GM19043 (cell line): Measurements from ENCODE around the gene LIMCH1.

Experiments
- ATAC-seq: cut with Tn5 transposase; IDR thresholded peaks from one replicate; pipeline ENCODE4 v1.9.1; 2021; ENCODE audit warnings: low read depth; ENCODE audit not compliant: unreplicated experiment

The LIMCH1 gene

DNA sequence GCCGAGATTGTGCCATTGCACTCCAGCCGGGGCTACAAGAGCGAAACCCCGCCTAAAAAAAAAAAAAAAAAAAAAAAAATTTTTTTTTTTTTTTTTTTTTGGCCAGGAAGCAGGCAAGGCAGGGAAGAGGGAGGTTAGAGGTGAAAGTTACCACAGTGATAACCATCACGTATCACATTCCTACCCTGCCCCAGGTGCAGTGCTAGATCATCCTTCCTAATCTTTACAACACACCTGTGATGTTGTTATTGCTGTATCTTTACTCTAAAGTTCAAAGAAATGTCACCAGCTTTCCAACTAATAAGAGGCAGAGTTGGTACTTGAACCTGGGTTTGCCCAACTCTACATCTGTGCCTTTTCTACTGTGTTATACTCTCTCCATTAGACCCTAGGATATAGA is 7.2 kb upstream of the LIMCH1 start:
- ATAC-seq = no peak

GRCh38 chr4:41532336-41532735 is 5.6 kb upstream of the LIMCH1 start:
- no peak for ATAC-seq

GRCh38 chr4:41532882-41533281 is 5.1 kb upstream of the LIMCH1 start:
- ATAC-seq = no peak

DNA sequence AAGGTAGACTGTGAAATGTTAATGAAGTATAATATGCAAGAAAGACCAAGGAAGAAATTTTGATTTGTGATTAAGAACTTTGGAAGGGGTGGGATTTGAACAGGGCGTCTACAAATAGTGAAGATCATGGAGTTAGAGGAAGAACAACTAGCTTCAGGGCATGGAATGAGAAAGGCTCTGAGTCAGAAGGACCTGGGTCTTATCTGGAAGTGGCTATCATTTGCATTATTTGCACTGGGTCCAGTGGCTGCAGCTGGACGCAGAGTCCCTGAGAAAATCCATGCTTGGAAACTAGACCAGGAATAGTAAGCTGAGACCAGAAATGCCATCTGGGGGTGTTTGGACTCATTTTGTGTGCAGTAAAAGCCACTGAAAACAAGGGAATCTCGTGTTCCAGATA is 4.3 kb upstream of the LIMCH1 start:
- ATAC-seq = no peak

- ATAC-seq = no peak
Measured at GRCh38 chr4:41534404-41534803, 3.6 kb upstream of the LIMCH1 start.

- ATAC-seq = no peak
Measured at GRCh38 chr4:41535911-41536371, 2.0 kb upstream of the LIMCH1 start.

DNA sequence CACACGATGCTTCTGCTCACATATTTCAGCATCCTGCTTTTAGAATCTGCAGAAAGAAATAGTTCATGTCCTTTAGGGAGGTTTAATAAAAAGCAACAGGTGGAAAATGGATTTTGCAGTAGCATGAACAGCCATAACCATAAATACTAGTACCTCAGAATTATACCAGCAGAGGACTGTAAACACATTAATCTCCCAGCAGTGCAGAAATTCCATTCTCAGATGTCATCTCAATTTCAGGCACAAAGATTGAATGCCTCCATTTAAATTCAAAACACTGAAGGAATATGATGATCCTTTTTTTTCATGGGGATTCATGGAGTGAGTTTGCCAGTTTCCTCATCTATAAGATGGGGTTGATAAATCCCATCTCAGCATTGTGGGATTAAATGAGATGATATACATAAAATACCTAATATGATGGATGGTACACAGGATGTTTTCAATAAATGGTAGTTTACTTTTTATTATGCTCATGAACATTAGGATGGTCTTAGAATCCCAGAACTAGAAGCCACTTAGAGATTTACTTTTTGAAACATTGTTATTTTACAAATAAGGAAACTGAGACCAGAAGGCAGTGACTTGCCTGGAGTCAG is 566 bp upstream of the LIMCH1 start:
- no peak for ATAC-seq

DNA sequence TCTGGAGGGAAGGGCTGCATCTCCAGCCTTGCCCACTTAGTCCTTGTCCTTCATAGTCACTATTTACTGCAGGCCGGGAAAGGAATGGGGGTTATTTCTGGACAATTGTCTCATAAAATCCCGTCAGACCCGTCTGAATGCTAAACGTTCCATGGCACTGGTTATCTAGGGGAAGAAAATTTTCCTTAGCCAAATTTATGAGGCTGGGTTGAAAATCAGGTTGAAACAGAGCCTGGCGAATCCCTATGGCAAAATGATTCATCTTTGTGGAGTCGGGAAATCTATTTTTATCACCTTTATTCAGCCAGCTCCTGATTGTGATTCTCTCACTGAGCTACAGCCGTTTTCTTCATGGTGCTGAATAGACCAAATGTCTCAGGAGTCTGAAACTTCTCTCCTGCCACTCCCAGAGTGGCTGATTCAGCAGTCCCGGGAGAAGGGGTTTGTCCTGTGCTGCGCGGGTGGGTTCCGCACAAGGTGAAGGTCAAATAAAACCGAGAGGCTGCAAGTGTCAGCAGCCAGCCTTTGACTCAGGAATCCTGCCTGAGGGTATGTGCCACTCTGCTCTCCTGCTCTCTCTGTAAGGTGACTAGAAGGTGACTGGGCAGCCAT is 1.0 kb downstream of the LIMCH1 start:
- no peak for ATAC-seq

DNA sequence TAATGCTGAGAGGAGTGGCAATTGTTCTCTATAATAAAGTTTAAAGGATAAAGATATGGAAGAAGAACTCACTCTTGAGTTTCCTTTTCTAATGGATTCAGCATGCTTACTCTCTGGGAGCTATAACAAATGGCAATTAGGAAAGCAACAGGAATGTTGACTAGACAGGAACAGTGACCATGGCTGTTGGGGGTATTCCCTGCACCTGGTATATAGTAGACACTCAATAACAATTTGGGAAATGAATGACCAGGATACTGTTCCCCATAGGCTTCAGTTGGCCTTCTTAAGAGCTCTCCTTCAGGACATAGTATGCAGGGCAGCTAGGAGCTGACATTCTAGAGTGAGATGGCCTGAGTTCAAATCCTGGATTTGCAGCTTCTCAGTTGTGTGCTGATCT is 1.8 kb downstream of the LIMCH1 start:
- ATAC-seq = no peak

DNA sequence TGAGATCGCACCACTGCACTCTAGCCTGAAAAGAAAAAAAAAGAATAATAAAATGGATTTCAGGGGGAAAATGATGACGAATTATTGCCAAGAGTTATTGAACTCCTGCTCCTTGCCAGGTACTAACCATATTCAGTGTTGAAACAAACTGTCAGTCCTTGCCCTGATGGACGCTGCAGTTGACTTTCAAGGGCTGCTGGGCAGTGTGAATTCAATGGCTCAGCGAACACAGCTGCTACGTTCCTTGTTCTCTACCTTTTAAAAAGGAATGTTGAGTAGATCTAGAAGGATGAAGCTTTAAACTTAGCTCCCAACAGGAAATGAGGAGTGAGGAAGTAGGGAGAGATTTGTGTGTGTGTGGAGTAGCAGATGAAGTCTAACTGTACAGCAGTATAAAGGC is 2.7 kb downstream of the LIMCH1 start:
- ATAC-seq = no peak

GRCh38 chr4:41541687-41542094 is 3.7 kb downstream of the LIMCH1 start:
- ATAC-seq = no peak

DNA sequence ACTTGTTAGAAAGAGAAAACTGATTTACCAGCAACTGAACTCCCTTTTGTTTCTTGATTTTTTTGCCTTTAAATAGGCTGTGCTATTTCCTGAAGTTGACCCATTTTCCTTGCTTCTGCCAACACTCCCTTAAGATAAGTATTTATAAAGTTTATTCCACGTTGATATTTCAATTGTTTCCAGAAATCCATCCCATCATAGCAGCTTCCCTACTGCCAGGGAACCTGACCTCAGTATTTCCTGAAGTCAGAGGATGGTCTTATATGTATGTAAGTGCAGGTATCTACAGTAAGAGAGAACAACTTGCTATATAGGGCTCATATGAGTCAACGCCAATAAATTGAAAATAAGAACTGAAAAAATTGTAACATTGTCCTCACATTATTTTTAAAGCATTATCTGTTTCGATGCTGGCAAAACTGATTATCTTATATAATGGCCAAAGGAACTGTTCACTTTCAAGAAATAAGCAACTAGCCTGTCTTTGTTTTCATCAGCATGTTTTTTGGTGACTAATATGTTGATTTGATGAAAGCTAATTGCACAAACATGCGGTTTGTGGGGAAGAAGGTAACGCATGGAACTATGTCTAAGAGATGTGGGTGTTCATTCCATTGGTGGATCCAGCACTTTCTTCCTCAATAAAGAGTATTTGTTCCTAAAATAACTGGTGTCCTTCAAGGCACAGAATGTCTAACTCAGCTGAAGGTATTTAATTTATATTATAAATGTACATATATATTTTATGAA is 4.7 kb downstream of the LIMCH1 start:
- no peak for ATAC-seq

DNA sequence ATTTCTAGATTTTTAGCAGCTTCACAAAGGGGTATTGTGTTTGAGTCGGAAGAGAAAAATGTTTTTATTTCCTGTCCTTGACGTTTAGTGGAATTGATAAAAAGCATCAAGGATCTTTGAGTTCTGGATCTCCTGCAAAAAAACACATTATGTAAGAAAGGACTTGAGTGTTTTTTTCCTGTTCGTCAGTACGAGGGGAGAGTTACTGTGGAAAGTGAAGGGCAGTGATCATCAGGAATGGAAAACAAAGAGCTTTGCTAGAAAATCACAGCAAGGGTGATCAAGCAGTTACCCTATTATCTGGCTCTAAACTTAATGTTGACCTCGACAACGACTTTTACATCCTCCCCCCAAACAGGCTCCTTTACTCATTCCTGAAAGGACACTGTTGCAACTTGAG is 7.3 kb downstream of the LIMCH1 start:
- no peak for ATAC-seq

DNA sequence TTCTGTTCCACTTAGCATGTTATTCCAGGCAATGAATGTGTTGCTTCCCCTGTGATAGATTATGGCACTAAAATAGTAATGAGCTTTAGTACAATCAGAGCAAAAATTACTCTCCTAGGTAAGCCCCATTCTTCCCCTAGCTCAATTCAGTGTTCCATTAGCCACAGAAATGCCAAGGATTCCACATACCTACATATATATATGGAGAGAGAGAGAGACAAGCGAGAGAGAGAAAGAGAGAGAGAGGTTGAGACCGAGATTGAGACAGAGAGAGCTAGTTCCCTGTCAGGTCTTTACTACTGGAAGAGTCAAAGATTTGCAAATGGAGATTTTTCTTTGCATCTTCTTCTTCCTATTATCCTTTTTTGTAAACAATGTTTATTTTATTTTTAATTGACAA is 8.7 kb downstream of the LIMCH1 start:
- ATAC-seq = no peak

DNA sequence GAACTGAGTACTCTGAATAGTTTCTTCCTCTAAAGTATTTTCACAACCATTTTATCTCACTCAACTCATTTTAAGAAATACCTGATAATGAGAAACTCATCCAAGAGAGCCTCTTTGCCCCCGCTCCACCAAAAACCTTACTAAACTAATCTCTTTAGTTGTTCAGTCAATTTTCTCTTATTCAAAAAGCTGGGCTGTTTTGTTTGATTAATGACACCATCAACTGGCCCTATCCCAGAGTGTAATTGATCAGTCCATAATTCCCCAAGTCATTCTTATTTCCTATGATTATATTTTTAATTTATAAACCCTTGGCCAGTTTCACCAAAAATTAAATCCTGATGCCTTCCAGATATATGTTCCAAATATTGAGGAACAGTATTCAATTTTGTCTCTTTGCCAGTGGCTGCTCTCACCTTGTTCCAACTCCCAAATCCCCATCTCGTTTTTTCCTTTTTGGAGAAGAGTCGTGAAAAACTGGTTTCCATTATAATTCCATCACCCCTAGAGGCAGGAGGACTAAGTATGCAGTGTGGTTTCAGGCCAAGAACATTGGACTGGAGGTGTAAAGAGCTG is 10.4 kb downstream of the LIMCH1 start:
- ATAC-seq = no peak

DNA sequence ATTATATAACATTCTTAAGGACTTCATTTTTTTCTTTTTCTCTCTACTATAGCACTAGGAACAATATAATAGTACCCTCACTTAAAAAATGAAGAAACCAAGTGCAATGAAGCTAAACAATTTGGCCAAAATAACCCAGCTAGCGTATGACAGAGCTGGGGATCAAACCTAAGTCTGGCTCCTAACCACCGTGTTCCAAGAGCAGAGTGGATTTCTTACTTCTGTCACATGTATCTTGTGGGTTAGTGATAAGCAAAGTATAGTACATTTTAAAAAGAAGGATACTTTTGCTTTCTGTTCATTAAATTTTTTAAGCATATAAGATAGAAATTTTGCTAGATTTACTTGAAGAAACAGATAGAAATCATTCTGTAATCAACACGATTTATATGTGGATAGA is 11.5 kb downstream of the LIMCH1 start:
- no peak for ATAC-seq

DNA sequence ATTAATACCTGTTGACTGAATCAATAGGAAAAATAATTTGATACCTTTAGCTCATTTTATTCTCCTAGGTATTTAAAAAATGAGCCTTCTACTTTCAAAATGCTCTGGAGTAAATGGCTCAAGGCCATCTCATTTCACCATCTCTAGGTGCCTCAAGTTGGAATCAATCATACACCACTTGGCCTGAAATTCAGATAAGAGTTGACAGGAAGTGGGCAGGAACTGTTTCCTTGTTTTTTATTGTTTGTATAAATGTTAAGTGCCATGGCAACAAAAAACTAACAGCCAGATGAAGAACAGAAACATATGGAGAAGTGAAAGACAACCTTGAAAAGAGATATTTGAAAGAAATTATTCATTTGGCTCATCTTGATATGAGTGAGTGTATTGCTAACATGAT is 12.4 kb downstream of the LIMCH1 start:
- no peak for ATAC-seq

- ATAC-seq = no peak
Measured at GRCh38 chr4:41551536-41551935, 13.6 kb downstream of the LIMCH1 start.

DNA sequence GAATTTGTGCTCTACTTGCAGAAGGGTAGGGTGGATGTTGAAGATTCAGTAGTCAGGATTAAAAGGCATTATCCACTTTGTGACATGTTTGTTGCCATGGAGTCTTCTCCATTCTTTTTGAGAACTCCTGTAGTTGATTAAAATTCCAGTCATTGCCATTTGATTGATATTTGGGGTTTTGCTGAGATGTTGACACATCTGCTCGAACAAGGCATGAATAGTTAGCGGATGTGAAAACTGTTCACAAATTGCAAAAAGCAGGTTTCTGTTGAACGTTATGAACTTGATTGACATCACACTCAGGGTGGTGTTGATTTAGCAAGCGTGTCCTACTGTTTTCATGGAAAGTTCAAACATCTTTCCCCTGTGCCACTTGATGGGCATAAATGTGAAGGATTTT is 16.9 kb downstream of the LIMCH1 start:
- no peak for ATAC-seq

DNA sequence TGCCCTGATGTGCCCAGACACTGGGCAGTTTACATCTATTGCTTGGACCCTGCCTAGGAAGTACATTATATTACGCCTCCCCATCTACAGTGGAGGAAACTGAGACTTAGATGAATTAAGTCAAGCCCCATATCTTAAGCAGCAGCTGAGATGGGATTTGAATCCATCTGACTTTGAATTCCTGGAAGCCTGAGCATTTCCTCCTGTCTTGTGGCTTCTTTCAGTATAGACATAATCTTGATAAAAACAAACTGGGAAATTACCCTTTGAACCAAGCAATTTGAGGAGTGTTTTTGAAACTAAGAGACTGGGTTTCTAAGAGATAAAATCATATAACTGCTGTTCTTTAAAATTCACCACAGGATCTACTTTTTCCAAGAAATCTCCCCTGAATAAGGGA is 18.6 kb downstream of the LIMCH1 start:
- ATAC-seq = no peak

- no peak for ATAC-seq
Measured at GRCh38 chr4:41559940-41560516, 22.1 kb downstream of the LIMCH1 start.
